Activated T-helper 17 cell treated with anti-CD3 and anti-CD28 coated beads, Interleukin-2, amount 50 U/mL, for 72 hours (primary cell): Measurements from ENCODE around the gene TMEM121. TPM values are rescaled to one million over a fixed set of nuclear protein-coding genes. Genes with fewer than 3 reads are reported as not detected.

Source experiments
- total RNA-seq, 2 donors: library from RNA; stranded (reverse); gene quantifications; one replicate each; pipeline ENCODE4 v1.2.3, GENCODE V29; 2022

Gene TMEM121
- total RNA-seq, 2 donors from 2014 or later = 2.5 to 12.3 TPM

Other genes with a start within 250 kb of the TMEM121 start
- 10 to 100 TPM; 28.6 to 35.1 TPM for gene BRF1, start 225.6 kb upstream of the TMEM121 start, total RNA-seq
- 10 to 100 TPM; 26.4 to 30.0 TPM for gene PACS2, start 211.8 kb upstream of the TMEM121 start, total RNA-seq
- gene TEX22, start 128.0 kb upstream of the TMEM121 start, total RNA-seq = 1 to 10 TPM in 1 of 2 donors, under 1 TPM in 1; 0.95 to 3.7 TPM
- gene MTA1, start 106.8 kb upstream of the TMEM121 start, total RNA-seq = 100 to 1,000 TPM in 1 of 2 donors, 10 to 100 TPM in 1; 99.4 to 144 TPM
- gene CRIP2, start 51.8 kb upstream of the TMEM121 start, total RNA-seq = 1 to 10 TPM in 1 of 2 donors, under 1 TPM in 1; 0.97 to 2.2 TPM
- 100 to 1,000 TPM; 271 to 358 TPM for gene CRIP1, start 39.7 kb upstream of the TMEM121 start, total RNA-seq
- 10 to 100 TPM; 23.3 to 39.1 TPM for gene TEDC1, start 35.3 kb upstream of the TMEM121 start, total RNA-seq